Measurements from ENCODE around the gene PRMT2. TPM values are rescaled to one million over a fixed set of nuclear protein-coding genes. Genes with fewer than 3 reads are reported as not detected.
A peak's percentile ranks its signal among the peaks of the same experiment; 100 is the strongest.

The PRMT2 gene
- total RNA-seq, 3 donors from 2014 or later (not counting 1 experiment from before 2014, with no cell fraction given), result 122 to 199 (median 170) TPM

- Histone ChIP-seq H3K27me3 (ENCODE audit: control insufficient read depth, insufficient read depth, low read length) (no peaks in the 10 kb centered on the region), H3K9me3 (ENCODE audit: control insufficient read depth, insufficient read depth, low read length) (peaks cover 6% of the 10 kb centered on the region), H3K36me3 (ENCODE audit: control insufficient read depth, insufficient read depth, low read length) (no peaks in the 10 kb centered on the region), H3K27ac (ENCODE audit: low read length) (no peak overlapping the region), H3K4me1 (ENCODE audit: control insufficient read depth, insufficient read depth, low read length) (peaks cover 40% of the 10 kb centered on the region), H3K4me3 (ENCODE audit: low read length) (no peak overlapping the region)
- peaks cover 61 to 67% of the 10 kb centered on the region in 2 donors for H3K4me1 Mint-ChIP-seq
- DNase-seq (no peak), ATAC-seq (no peak)
- no CpG with 5 or more reads among the region's 2 CpGs for WGBS (ENCODE audit: insufficient coverage)
- H3K27me3 Mint-ChIP-seq (ENCODE audit: low read depth in 2 of 2), result no peaks in the 10 kb centered on the region
- intact Hi-C loops (cut with micrococcal nuclease), result loop anchor here (2.0 kb wide), 1 partner anchor 15 kb away; no protein-coding TSS in a partner anchor
- no peak overlapping the region for H3K4me3 Mint-ChIP-seq
- no peak for TF ChIP-seq CTCF (IDR thresholded peaks at IDR 0.05)
- no peaks in the 10 kb centered on the region for H3K9me3 Mint-ChIP-seq
- no peaks in the 10 kb centered on the region for H3K36me3 Mint-ChIP-seq
- H3K27ac Mint-ChIP-seq, result peak overlapping the region in 1 of 2 donors; percentile 86
Observed at GRCh38 chr21:46607636-46608035, 27.8 kb upstream of the PRMT2 start.

GRCh38 chr21:46608672-46609111, 26.8 kb upstream of the PRMT2 start:
- 73% methylated on average over 2 of the region's 3 CpGs for WGBS (ENCODE audit: insufficient coverage)
- Histone ChIP-seq H3K9me3 (ENCODE audit: control insufficient read depth, insufficient read depth, low read length) (peaks cover 6% of the 10 kb centered on the region), H3K27me3 (ENCODE audit: control insufficient read depth, insufficient read depth, low read length) (no peaks in the 10 kb centered on the region), H3K4me1 (ENCODE audit: control insufficient read depth, insufficient read depth, low read length) (peaks cover 40% of the 10 kb centered on the region), H3K36me3 (ENCODE audit: control insufficient read depth, insufficient read depth, low read length) (no peaks in the 10 kb centered on the region), H3K4me3 (ENCODE audit: low read length) (no peak overlapping the region), H3K27ac (ENCODE audit: low read length) (no peak overlapping the region)
- TF ChIP-seq CTCF (IDR thresholded peaks at IDR 0.05), result no peak
- Mint-ChIP-seq H3K4me1 (peaks cover 61 to 68% of the 10 kb centered on the region in 2 donors), H3K27ac (no peak overlapping the region), H3K9me3 (no peaks in the 10 kb centered on the region), H3K27me3 (ENCODE audit: low read depth in 2 of 2) (no peaks in the 10 kb centered on the region), H3K4me3 (no peak overlapping the region), H3K36me3 (no peaks in the 10 kb centered on the region)
- ATAC-seq (no peak), DNase-seq (no peak)
- intact Hi-C loops (cut with micrococcal nuclease), result no loop called here

- peaks cover 35% of the 10 kb centered on the region for H3K4me1 ChIP-seq (ENCODE audit: control insufficient read depth, insufficient read depth, low read length)
- peaks cover 52 to 73% of the 10 kb centered on the region in 2 donors for H3K4me1 Mint-ChIP-seq
- H3K36me3 ChIP-seq (ENCODE audit: control insufficient read depth, insufficient read depth, low read length), result no peaks in the 10 kb centered on the region
- no peak overlapping the region for H3K4me3 Mint-ChIP-seq
- peak overlapping the region; percentile 48 to 66 for H3K27ac Mint-ChIP-seq
- H3K27me3 Mint-ChIP-seq (ENCODE audit: low read depth in 2 of 2), result no peaks in the 10 kb centered on the region
- no peaks in the 10 kb centered on the region for H3K27me3 ChIP-seq (ENCODE audit: control insufficient read depth, insufficient read depth, low read length)
- intact Hi-C loops (cut with micrococcal nuclease), result no loop called here
- WGBS (ENCODE audit: insufficient coverage), result 61% methylated on average over 6 of the region's 6 CpGs
- no peak for TF ChIP-seq CTCF (IDR thresholded peaks at IDR 0.05)
- DNase-seq, result no peak
- no peaks in the 10 kb centered on the region for H3K9me3 Mint-ChIP-seq
- no peak for ATAC-seq
- no peaks in the 10 kb centered on the region for H3K36me3 Mint-ChIP-seq
- no peak overlapping the region for H3K4me3 ChIP-seq (ENCODE audit: low read length)
- peaks cover 6% of the 10 kb centered on the region for H3K9me3 ChIP-seq (ENCODE audit: control insufficient read depth, insufficient read depth, low read length)
- no peak overlapping the region for H3K27ac ChIP-seq (ENCODE audit: low read length)
Observed at GRCh38 chr21:46610018-46610701, 25.3 kb upstream of the PRMT2 start.

- no peak for TF ChIP-seq CTCF (IDR thresholded peaks at IDR 0.05)
- WGBS (ENCODE audit: insufficient coverage), result 93% methylated on average over 6 of the region's 6 CpGs
- no peaks in the 10 kb centered on the region for H3K27me3 Mint-ChIP-seq (ENCODE audit: low read depth in 2 of 2)
- intact Hi-C loops (cut with micrococcal nuclease), result no loop called here
- no peaks in the 10 kb centered on the region for H3K9me3 Mint-ChIP-seq
- H3K36me3 Mint-ChIP-seq, result no peaks in the 10 kb centered on the region
- Histone ChIP-seq H3K4me1 (ENCODE audit: control insufficient read depth, insufficient read depth, low read length) (peaks cover 10% of the 10 kb centered on the region), H3K9me3 (ENCODE audit: control insufficient read depth, insufficient read depth, low read length) (peaks cover 6% of the 10 kb centered on the region), H3K36me3 (ENCODE audit: control insufficient read depth, insufficient read depth, low read length) (no peaks in the 10 kb centered on the region), H3K27ac (ENCODE audit: low read length) (no peak overlapping the region), H3K27me3 (ENCODE audit: control insufficient read depth, insufficient read depth, low read length) (no peaks in the 10 kb centered on the region), H3K4me3 (ENCODE audit: low read length) (no peak overlapping the region)
- peaks cover 20 to 65% of the 10 kb centered on the region in 2 donors for H3K4me1 Mint-ChIP-seq
- no peak overlapping the region for H3K4me3 Mint-ChIP-seq
- ATAC-seq, result no peak
- peak overlapping the region in 1 of 2 donors; percentile 61 for H3K27ac Mint-ChIP-seq
- DNase-seq, result no peak
Observed at GRCh38 chr21:46613391-46613790, 22.1 kb upstream of the PRMT2 start.
